Progenitor cell of endocrine pancreas (in vitro differentiated cells): ENCODE results near the gene NHSL2. TPM values are rescaled to one million over a fixed set of nuclear protein-coding genes. Genes with fewer than 3 reads are reported as not detected.

Experiments
- DNase-seq: peaks from one replicate; pipeline ENCODE4 v3.0.0; 2021; ENCODE audit warnings: low spot score; ENCODE audit not compliant: unreplicated experiment
- H3K27ac Mint-ChIP-seq: 2 replicates; pipeline ENCODE4 v1.8.0; 2021; ENCODE audit warnings: mild to moderate bottlenecking, moderate library complexity, mixed read lengths
- H3K27me3 Mint-ChIP-seq: 2 replicates; pipeline ENCODE4 v1.8.0; 2021; ENCODE audit warnings: mixed read lengths
- H3K36me3 Mint-ChIP-seq: 2 replicates; pipeline ENCODE4 v1.8.0; 2022; ENCODE audit warnings: mixed read lengths; ENCODE audit not compliant: insufficient read depth
- H3K4me1 Mint-ChIP-seq: 2 replicates; pipeline ENCODE4 v1.8.0; 2021; ENCODE audit warnings: low read depth, mixed read lengths
- H3K4me3 Mint-ChIP-seq: 2 replicates; pipeline ENCODE4 v1.8.0; 2021; ENCODE audit warnings: low read depth, mild to moderate bottlenecking, moderate library complexity, mixed read lengths
- H3K9me3 Mint-ChIP-seq: 2 replicates; pipeline ENCODE4 v1.8.0; 2021; ENCODE audit warnings: low read depth, mixed read lengths
- total RNA-seq: library from RNA; stranded (reverse); gene quantifications from 2 replicates; pipeline ENCODE4 v1.2.1, GENCODE V29; 2021
- TF ChIP-seq, protein P1 (sequence below): fragments of 200-600 bp; sonication (generic); IDR thresholded peaks from one replicate; pipeline ENCODE4 v1.5.0; 2021; ENCODE audit warnings: antibody characterized with exemption, mild to moderate bottlenecking; ENCODE audit not compliant: unreplicated experiment

NHSL2 gene
- total RNA-seq, 1 donor from 2014 or later = 3.4 TPM

DNA sequence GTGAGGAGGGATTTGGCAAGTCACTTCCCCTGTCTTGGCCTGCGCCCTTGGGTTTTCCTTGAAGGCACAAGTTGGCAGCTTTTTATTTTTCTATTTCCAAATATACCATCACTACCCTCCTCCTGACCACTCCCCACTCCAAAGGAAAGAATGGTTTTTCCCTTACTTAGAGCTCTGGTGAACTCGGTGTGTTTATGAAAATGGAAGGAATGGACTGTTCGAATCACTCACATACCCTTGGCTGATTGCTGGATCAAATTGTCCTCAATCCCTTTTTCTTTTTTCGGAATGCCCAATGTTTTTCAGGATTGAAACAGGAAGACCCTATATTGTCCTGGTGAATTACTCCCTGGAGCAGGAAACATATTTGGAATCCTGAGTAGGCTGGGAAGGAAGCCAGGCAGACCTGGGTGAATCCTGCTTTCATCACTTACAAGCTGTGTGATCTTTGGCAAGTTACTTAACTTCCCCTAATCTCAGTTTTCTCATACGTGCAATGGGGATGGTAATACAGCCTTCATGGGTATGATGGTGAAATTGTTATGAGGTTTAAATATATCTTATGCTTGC, 150.4 kb downstream of the NHSL2 start:
- H3K36me3 Mint-ChIP-seq = no peaks in the 10 kb centered on the region
- peaks cover 7% of the 10 kb centered on the region for H3K27me3 Mint-ChIP-seq
- no peak overlapping the region for H3K4me3 Mint-ChIP-seq
- H3K27ac Mint-ChIP-seq = no peak overlapping the region
- no peak for DNase-seq
- H3K9me3 Mint-ChIP-seq = peaks cover 19% of the 10 kb centered on the region
- TF ChIP-seq, protein P1, sequence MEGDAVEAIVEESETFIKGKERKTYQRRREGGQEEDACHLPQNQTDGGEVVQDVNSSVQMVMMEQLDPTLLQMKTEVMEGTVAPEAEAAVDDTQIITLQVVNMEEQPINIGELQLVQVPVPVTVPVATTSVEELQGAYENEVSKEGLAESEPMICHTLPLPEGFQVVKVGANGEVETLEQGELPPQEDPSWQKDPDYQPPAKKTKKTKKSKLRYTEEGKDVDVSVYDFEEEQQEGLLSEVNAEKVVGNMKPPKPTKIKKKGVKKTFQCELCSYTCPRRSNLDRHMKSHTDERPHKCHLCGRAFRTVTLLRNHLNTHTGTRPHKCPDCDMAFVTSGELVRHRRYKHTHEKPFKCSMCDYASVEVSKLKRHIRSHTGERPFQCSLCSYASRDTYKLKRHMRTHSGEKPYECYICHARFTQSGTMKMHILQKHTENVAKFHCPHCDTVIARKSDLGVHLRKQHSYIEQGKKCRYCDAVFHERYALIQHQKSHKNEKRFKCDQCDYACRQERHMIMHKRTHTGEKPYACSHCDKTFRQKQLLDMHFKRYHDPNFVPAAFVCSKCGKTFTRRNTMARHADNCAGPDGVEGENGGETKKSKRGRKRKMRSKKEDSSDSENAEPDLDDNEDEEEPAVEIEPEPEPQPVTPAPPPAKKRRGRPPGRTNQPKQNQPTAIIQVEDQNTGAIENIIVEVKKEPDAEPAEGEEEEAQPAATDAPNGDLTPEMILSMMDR = no peak
- H3K4me1 Mint-ChIP-seq = no peaks in the 10 kb centered on the region

GRCh38 chrX:72062916-72063315, 152.3 kb downstream of the NHSL2 start:
- no peaks in the 10 kb centered on the region for H3K36me3 Mint-ChIP-seq
- H3K9me3 Mint-ChIP-seq = peaks cover 18% of the 10 kb centered on the region
- H3K4me3 Mint-ChIP-seq = no peak overlapping the region
- H3K27ac Mint-ChIP-seq = no peak overlapping the region
- TF ChIP-seq, protein P1 = no peak
- DNase-seq = no peak
- no peaks in the 10 kb centered on the region for H3K4me1 Mint-ChIP-seq
- peaks cover 7% of the 10 kb centered on the region for H3K27me3 Mint-ChIP-seq

GRCh38 chrX:72069350-72070160, 158.9 kb downstream of the NHSL2 start:
- Mint-ChIP-seq H3K9me3 (peaks cover 13% of the 10 kb centered on the region), H3K36me3 (no peaks in the 10 kb centered on the region), H3K27ac (no peak overlapping the region), H3K4me1 (peaks cover 5% of the 10 kb centered on the region), H3K27me3 (peaks cover 4% of the 10 kb centered on the region), H3K4me3 (no peak overlapping the region)
- TF ChIP-seq, protein P1 = no peak
- DNase-seq = no peak

DNA sequence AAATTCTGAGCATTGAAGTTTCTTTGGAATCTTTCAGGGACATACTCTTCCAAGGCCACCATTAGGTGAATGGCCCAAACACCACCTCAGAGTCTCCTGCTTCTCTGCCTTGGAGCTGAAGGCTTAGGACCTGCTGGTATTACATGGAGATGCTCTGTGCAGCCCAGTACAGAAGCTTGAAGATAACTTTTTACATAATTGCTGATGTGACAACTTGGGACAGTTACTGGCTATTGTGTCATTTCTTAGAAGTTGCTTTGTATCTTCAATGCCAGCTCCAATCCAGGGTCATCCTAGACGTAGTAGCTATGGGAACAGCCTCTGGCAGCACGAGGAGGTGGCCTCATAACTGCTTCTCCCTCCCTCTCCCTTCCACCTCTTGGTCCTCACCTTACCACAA, 160.6 kb downstream of the NHSL2 start:
- H3K36me3 Mint-ChIP-seq = no peaks in the 10 kb centered on the region
- H3K27ac Mint-ChIP-seq = no peak overlapping the region
- DNase-seq = no peak
- no peak overlapping the region for H3K4me3 Mint-ChIP-seq
- peaks cover 12% of the 10 kb centered on the region for H3K9me3 Mint-ChIP-seq
- peaks cover 5% of the 10 kb centered on the region for H3K4me1 Mint-ChIP-seq
- H3K27me3 Mint-ChIP-seq = peaks cover 4% of the 10 kb centered on the region
- TF ChIP-seq, protein P1 = no peak

DNA sequence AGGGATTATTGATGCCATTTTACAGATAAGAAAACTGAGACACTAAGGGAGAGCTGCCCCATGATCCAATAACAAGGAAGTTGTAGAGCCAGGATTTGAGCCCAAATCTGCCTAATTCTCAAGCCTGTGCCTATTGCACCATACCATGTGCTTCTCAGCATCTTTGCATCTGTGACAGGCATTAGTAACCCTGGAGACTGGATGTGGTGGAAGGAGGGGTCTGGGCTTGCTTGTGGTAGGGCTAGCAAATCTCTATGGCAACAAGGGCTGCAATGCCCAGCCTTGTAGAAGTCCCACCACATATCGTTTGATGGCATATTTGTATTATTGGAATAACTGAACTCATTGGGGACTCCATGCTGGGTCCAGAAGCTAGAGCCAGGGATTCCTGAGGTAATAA, 163.0 kb downstream of the NHSL2 start:
- peaks cover 11% of the 10 kb centered on the region for H3K9me3 Mint-ChIP-seq
- no peak overlapping the region for H3K4me3 Mint-ChIP-seq
- no peaks in the 10 kb centered on the region for H3K36me3 Mint-ChIP-seq
- DNase-seq = no peak
- peaks cover 2% of the 10 kb centered on the region for H3K4me1 Mint-ChIP-seq
- no peak overlapping the region for H3K27ac Mint-ChIP-seq
- peaks cover 4% of the 10 kb centered on the region for H3K27me3 Mint-ChIP-seq
- TF ChIP-seq, protein P1 = no peak
